Natural killer cell (primary cell): Measurements from ENCODE around the gene PGPEP1. TPM values are rescaled to one million over a fixed set of nuclear protein-coding genes. Genes with fewer than 3 reads are reported as not detected.

Experiments
- ATAC-seq, 3 donors: fragments of 150-1000 bp in 2 of 3; fragments of 200-7000 bp in 1 of 3; cut with Tn5 transposase; 1 replicate in 1 of 3; 2 replicates in 2 of 3; pipeline ENCODE4 v1.10.0; 2021; ENCODE audit warnings: mild to moderate bottlenecking in 2 of 3, moderate library complexity in 2 of 3
- DNase-seq, 2 donors: peaks; one replicate each; pipeline versions ENCODE4 v3.0.0 to v3.0.0-alpha.2; 2013 to 2021; ENCODE audit warnings: mixed read lengths in 1 of 2
- H3K27ac ChIP-seq: one replicate; pipeline ENCODE4 v1.5.1; 2013; ENCODE audit warnings: mild to moderate bottlenecking, low read length
- H3K27me3 ChIP-seq: one replicate; pipeline ENCODE4 v1.6.1; 2013; ENCODE audit warnings: low read length; ENCODE audit not compliant: control insufficient read depth, insufficient read depth
- H3K36me3 ChIP-seq: one replicate; pipeline ENCODE4 v1.6.1; 2013; ENCODE audit warnings: low read length; ENCODE audit not compliant: control insufficient read depth, insufficient read depth
- H3K4me1 ChIP-seq: one replicate; pipeline ENCODE4 v1.6.1; 2013; ENCODE audit warnings: low read length; ENCODE audit not compliant: control insufficient read depth, insufficient read depth
- H3K4me3 ChIP-seq: one replicate; pipeline ENCODE4 v1.5.1; 2013; ENCODE audit warnings: low read length
- H3K9me3 ChIP-seq: one replicate; pipeline ENCODE4 v1.6.1; 2013; ENCODE audit warnings: low read length; ENCODE audit not compliant: control insufficient read depth, insufficient read depth
- H3K27ac Mint-ChIP-seq, 2 donors: one replicate each; pipeline ENCODE4 v1.8.0; 2022; ENCODE audit warnings: mild to moderate bottlenecking in 2 of 2, mixed read lengths in 2 of 2, moderate library complexity in 1 of 2
- H3K27me3 Mint-ChIP-seq, 2 donors: one replicate each; pipeline ENCODE4 v1.8.0; 2022; ENCODE audit warnings: low read depth in 2 of 2, mixed read lengths in 2 of 2
- H3K36me3 Mint-ChIP-seq: one replicate; pipeline ENCODE4 v1.8.0; 2022; ENCODE audit warnings: mixed read lengths
- H3K4me1 Mint-ChIP-seq, 2 donors: one replicate each; pipeline ENCODE4 v1.8.0; 2022; ENCODE audit warnings: mixed read lengths in 2 of 2
- H3K4me3 Mint-ChIP-seq: one replicate; pipeline ENCODE4 v1.8.0; 2022; ENCODE audit warnings: mild to moderate bottlenecking, moderate library complexity, mixed read lengths
- H3K9me3 Mint-ChIP-seq, 2 donors: one replicate each; pipeline ENCODE4 v1.8.0; 2022; ENCODE audit warnings: mixed read lengths in 2 of 2
- WGBS: methylation state at CpG from one replicate; pipeline ENCODE4 v1.1.7; 2013; ENCODE audit warnings: missing lambda C conversion rate; ENCODE audit not compliant: insufficient coverage; 5-methylcytosine and 5-hydroxymethylcytosine counted together
- intact Hi-C: fragments of 100-400 bp; cut with micrococcal nuclease; formaldehyde crosslinking; loops from one replicate; pipeline ENCODE4 v1.14.2; 2022
- total RNA-seq, 4 donors: library from RNA; stranded (reverse); fragments of 120-200 nt in 1 of 4; gene quantifications; one replicate each; pipeline versions ENCODE4 v1.2.3 to v1.2.4, GENCODE V29; 2013 to 2022
- TF ChIP-seq, protein P1 (sequence below): fragments of 200-600 bp; IDR thresholded peaks from one replicate; pipeline ENCODE4 v1.8.0; 2022; ENCODE audit warnings: antibody characterized with exemption

Gene PGPEP1
- total RNA-seq, 3 donors from 2014 or later (not counting 1 experiment from before 2014, with no cell fraction given) = 69.1 to 73.3 (median 71.0) TPM

DNA sequence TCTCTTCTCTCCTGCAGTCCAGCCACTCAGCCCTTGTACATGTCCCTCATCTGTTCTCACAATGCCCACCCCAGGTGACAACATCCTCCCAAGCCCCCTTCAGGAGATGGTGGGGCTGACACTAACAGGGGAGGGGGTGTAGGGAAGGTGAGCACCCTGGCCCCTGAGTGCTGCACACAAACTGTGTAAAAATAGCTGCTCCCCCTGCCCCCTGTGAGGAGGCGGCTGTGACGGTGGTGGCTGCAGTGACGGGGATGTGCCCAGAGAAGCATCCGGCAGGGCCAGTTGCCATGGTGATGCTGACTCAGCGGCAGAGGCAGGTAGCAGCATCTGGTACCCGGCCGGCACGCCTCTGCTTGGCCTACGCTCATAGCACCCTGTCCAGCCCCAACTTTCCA lies 45.9 kb upstream of the PGPEP1 start:
- Mint-ChIP-seq H3K9me3 (no peaks in the 10 kb centered on the region), H3K4me1 (peaks cover 41 to 44% of the 10 kb centered on the region in 2 donors), H3K27ac (peak overlapping the region; percentile 89), H3K27me3 (no peaks in the 10 kb centered on the region), H3K36me3 (no peaks in the 10 kb centered on the region), H3K4me3 (peak overlapping the region; percentile 67)
- TF ChIP-seq, protein P1, sequence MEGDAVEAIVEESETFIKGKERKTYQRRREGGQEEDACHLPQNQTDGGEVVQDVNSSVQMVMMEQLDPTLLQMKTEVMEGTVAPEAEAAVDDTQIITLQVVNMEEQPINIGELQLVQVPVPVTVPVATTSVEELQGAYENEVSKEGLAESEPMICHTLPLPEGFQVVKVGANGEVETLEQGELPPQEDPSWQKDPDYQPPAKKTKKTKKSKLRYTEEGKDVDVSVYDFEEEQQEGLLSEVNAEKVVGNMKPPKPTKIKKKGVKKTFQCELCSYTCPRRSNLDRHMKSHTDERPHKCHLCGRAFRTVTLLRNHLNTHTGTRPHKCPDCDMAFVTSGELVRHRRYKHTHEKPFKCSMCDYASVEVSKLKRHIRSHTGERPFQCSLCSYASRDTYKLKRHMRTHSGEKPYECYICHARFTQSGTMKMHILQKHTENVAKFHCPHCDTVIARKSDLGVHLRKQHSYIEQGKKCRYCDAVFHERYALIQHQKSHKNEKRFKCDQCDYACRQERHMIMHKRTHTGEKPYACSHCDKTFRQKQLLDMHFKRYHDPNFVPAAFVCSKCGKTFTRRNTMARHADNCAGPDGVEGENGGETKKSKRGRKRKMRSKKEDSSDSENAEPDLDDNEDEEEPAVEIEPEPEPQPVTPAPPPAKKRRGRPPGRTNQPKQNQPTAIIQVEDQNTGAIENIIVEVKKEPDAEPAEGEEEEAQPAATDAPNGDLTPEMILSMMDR = no peak
- WGBS = 17% methylated on average over 9 of the region's 9 CpGs
- intact Hi-C loops = no loop called here
- Histone ChIP-seq H3K4me3 (no peak overlapping the region), H3K27ac (peak overlapping the region; percentile 99), H3K9me3 (no peaks in the 10 kb centered on the region), H3K27me3 (no peaks in the 10 kb centered on the region), H3K36me3 (no peaks in the 10 kb centered on the region), H3K4me1 (peaks cover 56% of the 10 kb centered on the region)
- DNase-seq (peak; percentile 79 to 96), ATAC-seq (peak; percentile 58 to 64 (median 59))

DNA sequence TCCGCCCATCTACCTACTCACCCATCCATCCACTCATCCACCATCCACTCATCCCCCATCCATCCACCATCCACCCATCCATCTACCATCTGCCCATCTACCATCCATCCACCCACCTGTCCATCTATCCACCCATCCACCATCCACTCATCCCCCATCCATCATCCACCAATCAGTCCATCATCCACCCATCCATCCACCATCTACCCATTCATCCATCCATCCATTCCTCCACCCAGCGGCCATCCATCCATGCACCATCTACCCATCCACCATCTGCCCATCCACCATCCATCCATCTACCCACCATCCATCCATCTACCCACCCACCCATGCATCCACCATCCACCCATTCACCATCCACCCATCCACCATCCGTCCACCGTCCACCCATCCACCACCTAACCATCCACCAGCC lies 45.4 kb upstream of the PGPEP1 start:
- Histone ChIP-seq H3K36me3 (no peaks in the 10 kb centered on the region), H3K9me3 (no peaks in the 10 kb centered on the region), H3K27me3 (no peaks in the 10 kb centered on the region), H3K27ac (peak overlapping the region; percentile 99), H3K4me3 (no peak overlapping the region), H3K4me1 (peaks cover 50% of the 10 kb centered on the region)
- no peaks in the 10 kb centered on the region for H3K27me3 Mint-ChIP-seq
- H3K9me3 Mint-ChIP-seq = no peaks in the 10 kb centered on the region
- H3K36me3 Mint-ChIP-seq = no peaks in the 10 kb centered on the region
- intact Hi-C loops = no loop called here
- TF ChIP-seq, protein P1 = no peak
- ATAC-seq (no peak), DNase-seq (no peak)
- H3K4me3 Mint-ChIP-seq = no peak overlapping the region
- peak overlapping the region; percentile 89 for H3K27ac Mint-ChIP-seq
- 80% methylated on average over 4 of the region's 4 CpGs for WGBS
- H3K4me1 Mint-ChIP-seq = peaks cover 37 to 40% of the 10 kb centered on the region in 2 donors

DNA sequence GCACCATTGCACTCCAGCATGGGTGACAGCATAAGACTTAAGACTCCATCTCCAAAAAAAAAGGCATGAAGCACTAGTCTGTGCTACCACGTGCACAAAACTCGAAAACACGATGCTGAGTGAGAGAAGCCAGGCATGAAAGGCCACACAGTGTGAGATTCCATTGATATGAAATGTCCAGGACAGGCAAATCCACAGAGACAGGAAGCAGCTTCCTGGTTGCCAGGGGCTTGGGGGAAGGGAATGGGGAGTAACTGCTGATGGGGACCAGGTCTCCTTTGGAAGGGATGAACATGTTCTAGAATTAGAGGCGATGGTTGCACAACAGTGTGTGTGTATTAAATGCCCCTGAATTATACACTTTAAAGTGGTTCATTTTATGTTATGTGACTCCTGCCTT lies 43.1 kb upstream of the PGPEP1 start:
- intact Hi-C loops = no loop called here
- Mint-ChIP-seq H3K4me1 (peaks cover 21 to 26% of the 10 kb centered on the region in 2 donors), H3K36me3 (no peaks in the 10 kb centered on the region), H3K4me3 (no peak overlapping the region), H3K27me3 (no peaks in the 10 kb centered on the region), H3K9me3 (no peaks in the 10 kb centered on the region), H3K27ac (no peak overlapping the region)
- H3K9me3 ChIP-seq = no peaks in the 10 kb centered on the region
- WGBS = 93% methylated on average over 3 of the region's 4 CpGs
- H3K27me3 ChIP-seq = no peaks in the 10 kb centered on the region
- no peak overlapping the region for H3K4me3 ChIP-seq
- peaks cover 41% of the 10 kb centered on the region for H3K4me1 ChIP-seq
- no peak overlapping the region for H3K27ac ChIP-seq
- DNase-seq (no peak), ATAC-seq (no peak)
- no peaks in the 10 kb centered on the region for H3K36me3 ChIP-seq
- TF ChIP-seq, protein P1 = no peak

DNA sequence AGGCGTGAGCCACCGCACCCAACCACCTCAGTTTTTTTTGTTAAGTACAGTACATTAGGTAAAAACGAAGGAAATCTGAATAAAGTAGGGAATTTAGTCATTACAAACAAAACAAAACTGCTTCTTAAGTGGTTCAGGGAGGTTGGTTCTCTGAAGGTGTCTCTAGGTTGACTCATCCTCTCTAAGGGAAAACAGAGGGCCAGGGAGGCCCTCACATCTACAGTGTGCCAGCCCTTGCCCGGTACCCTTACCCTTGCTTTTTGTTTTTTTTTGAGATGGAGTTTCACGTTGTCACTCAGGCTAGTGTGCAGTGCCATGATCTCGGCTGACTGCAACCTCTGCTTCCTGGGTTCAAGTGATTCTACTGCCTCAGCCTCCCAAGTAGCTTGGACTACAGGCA lies 41.8 kb upstream of the PGPEP1 start:
- no peaks in the 10 kb centered on the region for H3K9me3 Mint-ChIP-seq
- H3K27ac ChIP-seq = no peak overlapping the region
- no peaks in the 10 kb centered on the region for H3K9me3 ChIP-seq
- H3K4me3 Mint-ChIP-seq = no peak overlapping the region
- no peaks in the 10 kb centered on the region for H3K36me3 Mint-ChIP-seq
- intact Hi-C loops = no loop called here
- H3K36me3 ChIP-seq = no peaks in the 10 kb centered on the region
- ATAC-seq (no peak), DNase-seq (no peak)
- H3K4me1 Mint-ChIP-seq = peaks cover 19 to 24% of the 10 kb centered on the region in 2 donors
- H3K27ac Mint-ChIP-seq = no peak overlapping the region
- H3K4me3 ChIP-seq = no peak overlapping the region
- no peaks in the 10 kb centered on the region for H3K27me3 Mint-ChIP-seq
- no peaks in the 10 kb centered on the region for H3K27me3 ChIP-seq
- TF ChIP-seq, protein P1 = no peak
- 86% methylated on average over 3 of the region's 6 CpGs for WGBS
- peaks cover 41% of the 10 kb centered on the region for H3K4me1 ChIP-seq
